Spleen (tissue), 11 donors: ENCODE data around the gene MFAP3L. TPM values are rescaled to one million over a fixed set of nuclear protein-coding genes. Genes with fewer than 3 reads are reported as not detected.

Experiments
- DNase-seq: peaks from one replicate; pipeline ENCODE4 v3.0.0-alpha.2; 2020
- H3K27ac ChIP-seq, 8 donors: fragments of 200-600 bp; sonication (generic) in 7 of 8; 1 replicate in 4 of 8; 2 replicates in 4 of 8; pipeline versions ENCODE4 v1.5.0 to v1.8.0; 2016 to 2021; ENCODE audit warnings: inconsistent platforms in 4 of 8, mild to moderate bottlenecking in 4 of 8, moderate library complexity in 1 of 8
- H3K27me3 ChIP-seq, 7 donors: fragments of 200-600 bp; sonication (generic) in 6 of 7; replicated peaks in 1 of 7; 1 replicate in 4 of 7; 2 replicates in 3 of 7; pipeline versions ENCODE4 v1.5.0 to v1.8.0; 2016 to 2021; ENCODE audit warnings: inconsistent platforms in 3 of 7, mild to moderate bottlenecking in 1 of 7
- H3K36me3 ChIP-seq, 6 donors: fragments of 200-600 bp; sonication (generic) in 5 of 6; 1 replicate in 4 of 6; 2 replicates in 2 of 6; pipeline versions ENCODE4 v1.5.0 to v1.8.0; 2016 to 2021; ENCODE audit warnings: inconsistent platforms in 2 of 6
- H3K4me1 ChIP-seq, 6 donors: fragments of 200-600 bp; sonication (generic) in 5 of 6; 1 replicate in 3 of 6; 2 replicates in 3 of 6; pipeline versions ENCODE4 v1.5.0 to v1.8.0; 2016 to 2021; ENCODE audit warnings: inconsistent platforms in 3 of 6
- H3K4me3 ChIP-seq, 8 donors: fragments of 200-600 bp; sonication (generic) in 7 of 8; 1 replicate in 4 of 8; 2 replicates in 4 of 8; pipeline versions ENCODE4 v1.5.0 to v1.8.0; 2016 to 2021; ENCODE audit warnings: inconsistent platforms in 4 of 8, mild to moderate bottlenecking in 4 of 8, moderate library complexity in 2 of 8
- H3K9me3 ChIP-seq, 8 donors: fragments of 200-600 bp; sonication (generic) in 7 of 8; 1 replicate in 4 of 8; 2 replicates in 4 of 8; pipeline versions ENCODE4 v1.5.0 to v1.8.0; 2016 to 2021; ENCODE audit warnings: inconsistent platforms in 4 of 8
- POLR2A ChIP-seq, 3 donors: fragments of 450-650 bp; IDR thresholded peaks; one replicate each; pipeline ENCODE4 v1.5.1; 2017; ENCODE audit warnings: antibody characterized with exemption in 3 of 3, mild to moderate bottlenecking in 1 of 3
- POLR2AphosphoS5 ChIP-seq, 3 donors: sonication (generic); formaldehyde crosslinking; IDR thresholded peaks; one replicate each; pipeline ENCODE4 v1.5.1; 2017; ENCODE audit warnings: antibody characterized with exemption in 3 of 3
- WGBS, 5 donors: extraction: QIAGEN DNeasy Blood & Tissue Kit in 3 of 5; methylation state at CpG; one replicate each; pipeline versions ENCODE4 v1.1.5 to v1.1.7; 2013 to 2018; 5-methylcytosine and 5-hydroxymethylcytosine counted together
- intact Hi-C: fragments of 100-400 bp; cut with DNase I; formaldehyde crosslinking; loops from one replicate; pipeline ENCODE4 v1.15.0; 2023; ENCODE audit warnings: low total_unique reads
- polyA plus RNA-seq, 3 donors: library from polyadenylated mRNA; stranded (reverse); fragments of 200-250 nt; gene quantifications; one replicate each; pipeline ENCODE4 v1.2.1, GENCODE V29; 2013
- total RNA-seq, 7 donors: library from RNA; depleted of rRNA in 3 of 7; stranded (reverse); fragments of >200 nt in 3 of 7; fragmentation: NEBNext Ultra II Directional in 4 of 7; extraction: Animal tissue kit (Norgen Biotek cat#: 25700) in 4 of 7; gene quantifications; one replicate each; pipeline versions ENCODE4 v1.1.0 to v1.2.1, GENCODE V29; 2016 to 2021
- TF ChIP-seq, protein P1 (sequence below), 11 experiments: fragments of 200-600 bp in 7 of 11; fragments of 450-650 bp in 4 of 11; sonication (generic) in 4 of 11; IDR thresholded peaks in 8 of 11; conservative IDR thresholded peaks in 3 of 11; 1 replicate in 7 of 11; 2 replicates in 4 of 11; pipeline versions ENCODE4 v1.4.0 to v1.8.0; 2016 to 2021; ENCODE audit warnings: antibody characterized with exemption in 11 of 11, inconsistent platforms in 4 of 11, mild to moderate bottlenecking in 1 of 11
- donor health status: healthy with polysubstance abuse.
- donor health status: DM: no; HTN: no; CAD: no; lungs with moderate emphysema.
- donor health status: DM: no; HTN: no; CAD: no.
- donor health status: Bipolar disorder and iron deficiency.
- donor health status: healthy.
- donor health status: DM: no; HTN: no; CAD: no.
- donor health status: DM: yes; HTN: yes; CAD: no.

Gene MFAP3L
- total and polyA plus RNA-seq, 10 donors: 0.35 to 14.3 (median 5.4) TPM

- intact Hi-C loops: no loop called here
- TF ChIP-seq, protein P1, sequence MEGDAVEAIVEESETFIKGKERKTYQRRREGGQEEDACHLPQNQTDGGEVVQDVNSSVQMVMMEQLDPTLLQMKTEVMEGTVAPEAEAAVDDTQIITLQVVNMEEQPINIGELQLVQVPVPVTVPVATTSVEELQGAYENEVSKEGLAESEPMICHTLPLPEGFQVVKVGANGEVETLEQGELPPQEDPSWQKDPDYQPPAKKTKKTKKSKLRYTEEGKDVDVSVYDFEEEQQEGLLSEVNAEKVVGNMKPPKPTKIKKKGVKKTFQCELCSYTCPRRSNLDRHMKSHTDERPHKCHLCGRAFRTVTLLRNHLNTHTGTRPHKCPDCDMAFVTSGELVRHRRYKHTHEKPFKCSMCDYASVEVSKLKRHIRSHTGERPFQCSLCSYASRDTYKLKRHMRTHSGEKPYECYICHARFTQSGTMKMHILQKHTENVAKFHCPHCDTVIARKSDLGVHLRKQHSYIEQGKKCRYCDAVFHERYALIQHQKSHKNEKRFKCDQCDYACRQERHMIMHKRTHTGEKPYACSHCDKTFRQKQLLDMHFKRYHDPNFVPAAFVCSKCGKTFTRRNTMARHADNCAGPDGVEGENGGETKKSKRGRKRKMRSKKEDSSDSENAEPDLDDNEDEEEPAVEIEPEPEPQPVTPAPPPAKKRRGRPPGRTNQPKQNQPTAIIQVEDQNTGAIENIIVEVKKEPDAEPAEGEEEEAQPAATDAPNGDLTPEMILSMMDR (IDR thresholded peaks at IDR 0.05 in 8 of 11, conservative IDR thresholded peaks at IDR 0.05 in 3 of 11): no peak
- no peak for TF ChIP-seq POLR2A (IDR thresholded peaks at IDR 0.05)
- no peak for DNase-seq
- peaks cover 0 to 9% (median 0%) of the 10 kb centered on the region in 7 donors for H3K27me3 ChIP-seq
- H3K36me3 ChIP-seq: no peaks in the 10 kb centered on the region
- H3K27ac ChIP-seq: no peak overlapping the region
- no peak overlapping the region for H3K4me3 ChIP-seq
- H3K4me1 ChIP-seq: no peaks in the 10 kb centered on the region
- H3K9me3 ChIP-seq: no peaks in the 10 kb centered on the region
- WGBS, 5 donors: 82 to 93% (median 87%) methylated on average over 2 of the region's 2 CpGs
Observed at GRCh38 chr4:169985881-169986280, 40.3 kb downstream of the MFAP3L start.

DNA sequence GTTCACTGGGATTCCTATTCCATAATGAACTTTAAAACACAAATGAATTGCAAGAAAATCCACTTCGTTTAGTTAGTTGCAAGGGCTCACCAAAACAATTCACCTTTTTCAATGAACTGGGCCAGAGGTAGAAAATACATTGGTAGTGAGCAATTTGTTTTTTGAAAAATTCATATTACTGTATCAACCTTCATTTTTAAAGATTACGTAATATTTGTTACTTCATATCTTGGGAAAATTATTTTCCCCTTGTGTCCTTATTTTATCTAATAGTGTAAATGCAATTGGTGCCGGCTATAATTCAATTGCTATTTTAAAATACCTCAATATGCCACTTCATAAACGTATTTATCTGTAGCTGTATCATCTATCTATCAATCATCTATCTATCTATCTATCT lies 41.5 kb downstream of the MFAP3L start:
- Histone ChIP-seq H3K27ac (no peak overlapping the region), H3K4me3 (no peak overlapping the region), H3K36me3 (no peaks in the 10 kb centered on the region), H3K27me3 (peaks cover 0 to 9% (median 0%) of the 10 kb centered on the region in 7 donors), H3K9me3 (no peaks in the 10 kb centered on the region), H3K4me1 (no peaks in the 10 kb centered on the region)
- intact Hi-C loops: no loop called here
- WGBS, 5 donors: 72 to 89% (median 78%) methylated on average over 4 of the region's 4 CpGs
- TF ChIP-seq POLR2A (IDR thresholded peaks at IDR 0.05) (no peak), POLR2AphosphoS5 (IDR thresholded peaks at IDR 0.05) (no peak)
- TF ChIP-seq, protein P1 (IDR thresholded peaks at IDR 0.05 in 8 of 11, conservative IDR thresholded peaks at IDR 0.05 in 3 of 11): no peak
- DNase-seq: no peak

DNA sequence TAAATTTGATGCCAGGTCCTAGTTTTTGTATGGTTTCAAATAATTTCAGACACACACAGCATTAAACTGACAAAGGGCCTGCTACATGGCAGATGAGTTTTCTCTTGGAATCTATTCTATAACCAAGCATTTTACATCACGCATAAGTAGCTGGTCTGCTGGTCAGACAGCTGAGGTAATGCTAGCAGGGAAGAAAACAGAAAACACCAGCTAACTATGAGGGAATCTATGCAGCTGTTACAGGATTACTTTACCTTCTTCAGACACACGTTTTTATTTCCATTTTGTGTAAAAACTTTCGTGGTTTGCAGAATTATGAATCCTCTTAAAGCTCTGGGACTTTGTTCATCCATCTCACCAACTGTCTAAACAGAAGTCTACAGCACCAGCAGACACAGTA lies 42.0 kb downstream of the MFAP3L start:
- TF ChIP-seq POLR2A (IDR thresholded peaks at IDR 0.05): no peak
- no peak for TF ChIP-seq POLR2AphosphoS5 (IDR thresholded peaks at IDR 0.05)
- TF ChIP-seq, protein P1 (IDR thresholded peaks at IDR 0.05 in 8 of 11, conservative IDR thresholded peaks at IDR 0.05 in 3 of 11): no peak
- Histone ChIP-seq H3K36me3 (no peaks in the 10 kb centered on the region), H3K9me3 (no peaks in the 10 kb centered on the region), H3K4me1 (no peaks in the 10 kb centered on the region), H3K4me3 (no peak overlapping the region), H3K27me3 (peaks cover 0 to 9% (median 0%) of the 10 kb centered on the region in 7 donors), H3K27ac (no peak overlapping the region)
- no peak for DNase-seq
- intact Hi-C loops: no loop called here
- 43 to 61% (median 57%) methylated on average over 3 of the region's 3 CpGs for WGBS, 5 donors

DNA sequence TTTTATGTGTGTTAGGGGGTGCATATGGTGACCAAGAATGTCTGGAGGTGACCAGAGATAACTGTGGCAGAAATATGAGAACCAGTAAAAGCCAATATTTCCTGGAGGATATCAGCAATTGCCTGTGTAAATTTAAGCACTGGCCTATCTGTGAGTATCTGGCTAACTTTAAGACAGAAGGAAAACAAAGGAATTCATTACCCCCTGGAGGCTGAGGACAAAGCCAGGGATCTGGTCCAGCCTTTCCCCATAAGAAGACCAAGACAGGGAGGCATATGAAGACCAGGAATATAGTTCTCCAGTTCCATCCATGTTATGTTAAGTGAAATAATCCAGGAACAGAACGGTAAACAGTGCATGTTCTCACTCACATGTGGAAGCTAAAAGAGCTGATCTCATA lies 49.2 kb downstream of the MFAP3L start:
- no peak overlapping the region for H3K4me3 ChIP-seq
- WGBS, 5 donors: 79 to 96% (median 89%) methylated on average over 1 of the region's 1 CpG
- no peak for DNase-seq
- no peaks in the 10 kb centered on the region for H3K4me1 ChIP-seq
- no peaks in the 10 kb centered on the region for H3K9me3 ChIP-seq
- intact Hi-C loops: no loop called here
- H3K27ac ChIP-seq: no peak overlapping the region
- TF ChIP-seq, protein P1 (IDR thresholded peaks at IDR 0.05 in 8 of 11, conservative IDR thresholded peaks at IDR 0.05 in 3 of 11): no peak
- no peak for TF ChIP-seq POLR2A (IDR thresholded peaks at IDR 0.05)
- no peak for TF ChIP-seq POLR2AphosphoS5 (IDR thresholded peaks at IDR 0.05)
- no peaks in the 10 kb centered on the region for H3K36me3 ChIP-seq
- H3K27me3 ChIP-seq: peaks cover 0 to 5% (median 0%) of the 10 kb centered on the region in 7 donors
